PC-9 (cell line): ENCODE data around the gene HELZ.

Source experiments
- CTCF ChIP-seq: fragments of 200-600 bp; sonication (generic); conservative IDR thresholded peaks from 2 replicates; pipeline ENCODE4 v1.6.1; 2017; ENCODE audit warnings: mixed run types, antibody characterized with exemption, mild to moderate bottlenecking, moderate library complexity
- EZH2 ChIP-seq: fragments of 200-600 bp; sonication (generic); IDR thresholded peaks from 2 replicates; pipeline ENCODE4 v1.8.0; 2017; ENCODE audit warnings: antibody characterized with exemption, low read depth

- no peak for TF ChIP-seq CTCF
- TF ChIP-seq EZH2: no peak
Observed at GRCh38 chr17:67032985-67033384, 212.0 kb downstream of the HELZ start.
